ENCODE results near the gene PLPPR4. TPM values are rescaled to one million over a fixed set of nuclear protein-coding genes. Genes with fewer than 3 reads are reported as not detected.
"Not testable (repeated sequence)": the region's sequence is repeated elsewhere in the genome, so short reads cannot be mapped to it uniquely, and the experiment has no call there.

Gene PLPPR4
- total RNA-seq, 1 experiment from 2014 or later = not detected

- in situ Hi-C loops (cut with HindIII; ENCODE audit: low pct_unique_long_range_greater_than_20kb, low sequenced_read_pairs) = no loop called here
- DNase-seq (ENCODE audit: low read depth, low spot score) = no peak
Observed at GRCh38 chr1:99252630-99253029, 11.7 kb upstream of the PLPPR4 start.

DNA sequence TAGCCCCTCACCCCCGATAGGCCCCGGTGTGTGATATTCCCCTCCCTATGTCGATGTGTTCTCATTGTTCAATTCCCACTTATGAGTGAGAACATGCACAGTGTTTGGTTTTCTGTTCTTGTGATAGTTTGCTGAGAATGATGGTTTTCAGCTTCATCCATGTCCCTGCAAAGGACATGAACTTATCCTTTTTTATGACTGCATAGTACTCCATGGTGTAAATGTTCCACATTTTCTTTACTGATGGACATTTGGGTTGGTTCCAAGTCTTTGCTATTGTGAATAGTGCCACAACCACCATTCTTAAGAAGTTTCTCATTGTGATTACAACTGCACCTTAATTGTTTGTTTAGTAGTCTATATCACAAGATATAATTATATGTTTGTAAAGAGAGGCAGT, 3.9 kb upstream of the PLPPR4 start:
- DNase-seq (ENCODE audit: low read depth, low spot score); in situ Hi-C loops (cut with HindIII; ENCODE audit: low pct_unique_long_range_greater_than_20kb, low sequenced_read_pairs): not testable (repeated sequence)

- DNase-seq (ENCODE audit: low read depth, low spot score) = no peak
- in situ Hi-C loops (cut with HindIII; ENCODE audit: low pct_unique_long_range_greater_than_20kb, low sequenced_read_pairs) = no loop called here
Observed at GRCh38 chr1:99265124-99265523, 832 bp downstream of the PLPPR4 start.

- in situ Hi-C loops (cut with HindIII; ENCODE audit: low pct_unique_long_range_greater_than_20kb, low sequenced_read_pairs) = no loop called here
- DNase-seq (ENCODE audit: low read depth, low spot score) = no peak
Observed at GRCh38 chr1:99266726-99267125, 2.4 kb downstream of the PLPPR4 start.

DNA sequence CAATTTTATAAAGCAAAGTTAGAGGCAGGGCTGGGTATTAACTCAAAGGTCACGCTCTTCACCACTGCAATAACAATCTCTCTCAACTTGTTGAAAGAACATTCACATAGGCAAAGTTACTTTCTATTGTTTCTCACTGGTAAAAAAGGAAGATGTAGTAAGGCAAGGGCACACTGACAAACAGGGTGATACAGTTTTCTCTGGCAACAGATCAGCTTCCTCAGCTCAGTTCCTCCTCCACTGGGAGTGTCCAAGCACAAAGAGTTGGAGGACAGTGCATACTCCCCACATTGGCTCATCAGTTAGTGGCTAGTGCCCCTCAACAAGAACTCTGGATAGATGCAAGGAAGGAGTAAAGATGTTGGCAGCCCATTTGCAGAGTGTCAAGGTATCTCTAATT, 3.7 kb downstream of the PLPPR4 start:
- in situ Hi-C loops (cut with HindIII; ENCODE audit: low pct_unique_long_range_greater_than_20kb, low sequenced_read_pairs) = no loop called here
- DNase-seq (ENCODE audit: low read depth, low spot score) = no peak

DNA sequence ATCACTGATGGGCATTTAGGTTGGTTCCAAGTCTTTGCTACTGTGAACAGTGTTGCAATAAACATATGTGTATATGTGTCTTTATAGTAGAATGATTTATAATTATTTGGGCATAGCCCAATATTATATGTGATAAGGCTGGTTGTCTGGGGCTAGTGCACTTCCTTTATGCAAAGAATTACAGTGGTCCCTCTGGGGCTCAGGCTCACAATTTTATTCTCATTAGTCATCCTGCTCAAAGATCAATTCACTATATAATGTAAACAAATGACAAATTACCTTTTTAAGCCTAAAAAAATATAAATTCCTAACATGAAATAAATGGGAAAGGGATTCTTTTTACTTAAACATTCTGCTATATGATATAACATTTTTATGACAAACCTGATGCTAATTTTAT, 5.0 kb downstream of the PLPPR4 start:
- DNase-seq (ENCODE audit: low read depth, low spot score) = no peak
- in situ Hi-C loops (cut with HindIII; ENCODE audit: low pct_unique_long_range_greater_than_20kb, low sequenced_read_pairs) = no loop called here

DNA sequence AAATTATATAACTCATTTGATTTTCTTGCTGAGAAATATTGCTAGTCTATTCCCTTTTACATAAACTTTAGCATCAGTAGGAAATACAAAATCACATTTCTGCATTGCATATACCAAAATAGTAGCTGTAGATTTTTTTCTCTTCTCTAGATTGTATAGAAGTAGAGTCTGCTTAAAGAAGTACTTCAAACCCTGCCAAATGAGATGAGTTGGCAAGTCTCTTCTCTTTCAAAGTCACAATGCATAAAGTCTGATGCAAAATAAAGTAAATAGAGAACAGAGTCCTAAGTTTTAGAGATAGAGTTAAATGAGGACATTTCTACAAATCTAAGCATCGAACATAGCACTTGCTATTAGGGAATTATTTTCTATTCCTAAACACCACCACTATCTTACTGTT, 6.4 kb downstream of the PLPPR4 start:
- in situ Hi-C loops (cut with HindIII; ENCODE audit: low pct_unique_long_range_greater_than_20kb, low sequenced_read_pairs) = no loop called here
- DNase-seq (ENCODE audit: low read depth, low spot score) = no peak

DNA sequence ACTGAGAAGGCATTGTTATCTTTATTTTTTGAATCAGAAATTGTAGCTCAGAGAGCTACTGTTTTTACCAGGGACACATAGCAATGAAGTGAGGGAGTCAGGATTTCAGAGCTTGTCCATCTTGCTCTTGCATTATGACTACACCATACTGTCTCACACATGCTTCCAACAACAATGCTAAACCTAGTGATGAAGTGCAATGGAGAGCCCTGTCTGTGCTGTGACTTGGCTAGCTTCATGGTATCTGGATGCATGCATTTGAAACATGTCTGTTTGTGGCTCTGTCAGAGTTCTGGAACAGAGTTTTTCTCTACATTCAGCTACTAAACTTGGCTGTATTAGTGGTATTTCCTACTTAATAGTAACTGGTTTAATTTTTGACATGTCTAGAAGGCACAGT, 7.0 kb downstream of the PLPPR4 start:
- DNase-seq (ENCODE audit: low read depth, low spot score) = no peak
- in situ Hi-C loops (cut with HindIII; ENCODE audit: low pct_unique_long_range_greater_than_20kb, low sequenced_read_pairs) = no loop called here

- in situ Hi-C loops (cut with HindIII; ENCODE audit: low pct_unique_long_range_greater_than_20kb, low sequenced_read_pairs) = no loop called here
- no peak for DNase-seq (ENCODE audit: low read depth, low spot score)
Observed at GRCh38 chr1:99277066-99277465, 12.8 kb downstream of the PLPPR4 start.

DNA sequence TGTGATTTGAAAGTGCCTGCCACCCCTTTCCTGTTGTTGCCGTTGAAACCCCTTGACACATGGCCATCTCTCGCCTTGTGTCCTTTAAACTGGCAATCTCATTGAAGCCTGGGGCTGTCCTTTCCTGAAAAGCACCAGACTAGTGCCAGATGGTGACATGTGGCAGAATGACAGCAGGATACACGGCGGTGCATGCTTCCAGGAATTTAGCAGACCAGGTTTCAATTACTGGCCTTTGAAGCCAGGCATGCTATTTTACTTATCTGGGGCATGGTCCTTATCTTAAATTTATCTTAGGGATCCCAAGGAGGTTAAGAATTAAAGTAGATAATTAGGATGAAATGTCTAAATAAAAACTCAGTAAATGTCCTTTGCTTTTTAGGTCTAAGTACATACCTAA, 15.2 kb downstream of the PLPPR4 start:
- no peak for DNase-seq (ENCODE audit: low read depth, low spot score)
- in situ Hi-C loops (cut with HindIII; ENCODE audit: low pct_unique_long_range_greater_than_20kb, low sequenced_read_pairs) = no loop called here

- DNase-seq (ENCODE audit: low read depth, low spot score) = no peak
- in situ Hi-C loops (cut with HindIII; ENCODE audit: low pct_unique_long_range_greater_than_20kb, low sequenced_read_pairs) = no loop called here
Observed at GRCh38 chr1:99281105-99281504, 16.8 kb downstream of the PLPPR4 start.

DNA sequence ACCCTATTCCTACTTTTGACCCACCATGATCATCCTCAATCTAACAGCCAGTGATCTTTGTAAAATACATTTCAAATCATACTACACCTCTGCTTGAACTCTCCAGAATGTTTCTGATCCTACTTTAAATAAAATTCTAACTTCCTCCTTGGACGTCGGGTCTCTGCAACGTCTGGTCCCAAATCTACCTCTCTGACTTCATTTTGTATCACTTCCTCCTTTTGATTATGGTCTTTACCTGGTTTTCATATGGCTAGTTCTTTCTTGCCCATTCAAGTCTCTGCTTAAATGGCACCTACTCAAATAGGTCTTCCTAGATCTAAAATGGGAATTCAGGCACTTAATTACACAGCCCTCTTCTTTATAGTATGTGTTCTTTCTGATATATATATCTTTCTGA, 18.2 kb downstream of the PLPPR4 start:
- in situ Hi-C loops (cut with HindIII; ENCODE audit: low pct_unique_long_range_greater_than_20kb, low sequenced_read_pairs) = no loop called here
- DNase-seq (ENCODE audit: low read depth, low spot score) = no peak

GRCh38 chr1:99283521-99283920, 19.2 kb downstream of the PLPPR4 start:
- in situ Hi-C loops (cut with HindIII; ENCODE audit: low pct_unique_long_range_greater_than_20kb, low sequenced_read_pairs) = not testable (repeated sequence)

DNA sequence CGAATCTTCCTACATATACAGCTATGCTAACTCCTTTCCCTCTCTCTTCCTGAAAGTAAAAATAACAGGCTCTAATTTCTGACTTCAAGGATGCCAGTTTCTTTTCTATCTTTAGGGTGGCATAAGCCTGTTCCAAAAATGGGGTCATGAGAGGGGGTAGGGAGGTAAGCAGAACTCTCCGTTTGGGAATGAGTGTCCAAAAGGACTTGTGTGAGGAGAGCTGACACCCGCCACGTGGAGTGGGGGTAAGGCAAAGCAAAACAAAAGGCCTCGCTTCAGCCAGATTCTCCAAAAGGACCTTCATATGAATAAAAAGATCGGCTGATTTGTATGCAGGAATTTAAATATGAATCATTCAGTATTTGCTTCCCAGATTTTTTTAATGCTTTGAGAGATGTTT, 28.6 kb downstream of the PLPPR4 start:
- no peak for DNase-seq (ENCODE audit: low read depth, low spot score)
- in situ Hi-C loops (cut with HindIII; ENCODE audit: low pct_unique_long_range_greater_than_20kb, low sequenced_read_pairs) = no loop called here

More at GRCh38 chr1:99283521-99283920, 19.2 kb downstream of the PLPPR4 start:
- not testable (repeated sequence) for DNase-seq (ENCODE audit: low read depth, low spot score)

GRCh38 chr1:99297923-99298322, 33.6 kb downstream of the PLPPR4 start:
- in situ Hi-C loops (cut with HindIII; ENCODE audit: low pct_unique_long_range_greater_than_20kb, low sequenced_read_pairs) = no loop called here

DNA sequence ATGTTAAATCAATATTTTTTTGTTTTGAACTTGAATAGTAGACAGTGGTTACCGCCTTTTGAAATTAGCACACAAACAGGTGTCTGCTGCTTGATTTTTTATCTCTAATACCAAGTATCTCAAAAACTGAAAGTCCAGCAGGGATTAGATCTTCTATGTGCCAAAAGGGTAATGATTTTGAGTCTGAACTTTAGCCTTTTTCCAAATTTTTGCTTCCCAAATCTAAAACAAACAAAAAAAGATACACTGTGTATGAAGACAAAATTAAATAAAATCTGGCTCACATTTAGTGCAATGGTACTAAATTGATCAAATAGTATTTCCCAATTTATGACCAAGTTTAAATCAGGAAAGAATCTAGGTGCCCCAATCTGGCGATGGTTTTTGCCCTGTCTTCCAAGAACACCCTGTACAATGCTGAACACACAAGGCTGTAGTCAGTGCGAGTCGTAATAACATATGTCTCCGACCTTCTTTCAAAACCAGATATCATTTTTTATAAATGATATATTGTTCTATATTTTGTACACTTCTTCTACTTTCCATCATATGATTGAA, 40.5 kb downstream of the PLPPR4 start:
- DNase-seq (ENCODE audit: low read depth, low spot score) = no peak
- in situ Hi-C loops (cut with HindIII; ENCODE audit: low pct_unique_long_range_greater_than_20kb, low sequenced_read_pairs) = no loop called here

More at GRCh38 chr1:99297923-99298322, 33.6 kb downstream of the PLPPR4 start:
- no peak for DNase-seq (ENCODE audit: low read depth, low spot score)

DNA sequence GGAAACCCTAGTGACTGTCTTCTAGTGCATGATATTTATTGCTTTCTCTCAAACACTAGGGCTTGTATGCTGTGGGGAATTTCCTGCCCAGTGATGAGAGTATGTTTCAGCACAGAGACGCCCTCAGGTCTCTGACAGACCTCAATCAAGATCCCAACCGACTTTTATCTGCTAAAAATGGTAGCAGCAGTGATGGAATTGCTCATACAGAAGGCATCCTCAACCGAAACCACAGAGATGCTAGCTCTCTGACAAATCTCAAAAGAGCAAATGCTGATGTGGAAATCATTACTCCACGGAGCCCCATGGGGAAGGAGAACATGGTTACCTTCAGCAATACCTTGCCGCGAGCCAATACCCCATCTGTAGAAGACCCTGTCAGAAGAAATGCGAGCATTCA, 41.3 kb downstream of the PLPPR4 start:
- in situ Hi-C loops (cut with HindIII; ENCODE audit: low pct_unique_long_range_greater_than_20kb, low sequenced_read_pairs) = no loop called here
- DNase-seq (ENCODE audit: low read depth, low spot score) = no peak

- DNase-seq (ENCODE audit: low read depth, low spot score) = no peak
- in situ Hi-C loops (cut with HindIII; ENCODE audit: low pct_unique_long_range_greater_than_20kb, low sequenced_read_pairs) = no loop called here
Observed at GRCh38 chr1:99306056-99306455, 41.8 kb downstream of the PLPPR4 start.

- in situ Hi-C loops (cut with HindIII; ENCODE audit: low pct_unique_long_range_greater_than_20kb, low sequenced_read_pairs) = no loop called here
- DNase-seq (ENCODE audit: low read depth, low spot score) = peak; percentile 1
Observed at GRCh38 chr1:99306644-99307043, 42.4 kb downstream of the PLPPR4 start.

DNA sequence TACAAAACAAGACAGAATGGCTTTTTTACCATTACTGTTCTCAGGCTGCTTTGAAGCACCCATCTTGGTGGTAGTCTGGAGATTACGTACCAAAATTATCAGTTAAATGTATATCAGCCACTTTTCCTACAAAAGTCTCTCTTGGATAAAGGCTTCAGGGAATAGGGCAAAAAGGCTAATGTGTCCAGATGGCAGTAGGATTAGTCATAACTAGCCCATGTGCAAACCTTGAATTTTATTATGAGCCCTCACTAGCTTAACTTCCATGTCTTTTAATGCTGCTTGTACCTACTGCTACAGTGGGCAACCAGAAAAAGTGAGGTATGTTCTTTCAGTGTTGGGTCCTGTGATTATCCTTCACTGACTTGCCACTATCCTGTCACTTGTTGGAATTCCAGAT, 51.0 kb downstream of the PLPPR4 start:
- in situ Hi-C loops (cut with HindIII; ENCODE audit: low pct_unique_long_range_greater_than_20kb, low sequenced_read_pairs) = no loop called here
- DNase-seq (ENCODE audit: low read depth, low spot score) = no peak

Measured in SK-MEL-5 (cell line).